Glomerular visceral epithelial cell (primary cell): ENCODE results near the gene GPRIN1.
A peak's percentile ranks its signal among the peaks of the same experiment; 100 is the strongest.
"Not testable (repeated sequence)": the region's sequence is repeated elsewhere in the genome, so short reads cannot be mapped to it uniquely, and the experiment has no call there.

Experiments used
- DNase-seq: peaks from one replicate; pipeline ENCODE4 v3.0.0-alpha.2; 2016; ENCODE audit errors: extremely low spot score

GPRIN1 gene

DNA sequence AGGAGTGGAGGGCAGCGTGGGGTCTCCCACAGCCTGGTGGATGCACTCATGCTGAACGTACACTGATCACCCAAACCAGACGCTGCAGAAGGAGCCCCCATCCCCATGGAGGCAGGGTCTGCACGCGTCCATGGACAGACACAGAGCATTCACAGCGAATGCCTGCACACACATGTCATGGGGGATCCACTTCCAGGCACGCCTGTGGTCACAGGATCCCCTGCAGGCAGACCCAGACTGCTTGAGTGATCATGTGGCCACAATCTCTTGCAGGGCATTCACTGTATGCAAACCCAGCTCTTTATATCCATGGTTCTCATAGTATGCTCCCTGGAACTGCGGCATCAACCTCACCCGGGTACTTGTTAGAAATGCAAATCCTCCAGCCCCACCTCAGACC, 15.0 kb upstream of the GPRIN1 start:
- DNase-seq: no peak

- DNase-seq: no peak
Measured at GRCh38 chr5:176624142-176624541, 14.2 kb upstream of the GPRIN1 start.

DNA sequence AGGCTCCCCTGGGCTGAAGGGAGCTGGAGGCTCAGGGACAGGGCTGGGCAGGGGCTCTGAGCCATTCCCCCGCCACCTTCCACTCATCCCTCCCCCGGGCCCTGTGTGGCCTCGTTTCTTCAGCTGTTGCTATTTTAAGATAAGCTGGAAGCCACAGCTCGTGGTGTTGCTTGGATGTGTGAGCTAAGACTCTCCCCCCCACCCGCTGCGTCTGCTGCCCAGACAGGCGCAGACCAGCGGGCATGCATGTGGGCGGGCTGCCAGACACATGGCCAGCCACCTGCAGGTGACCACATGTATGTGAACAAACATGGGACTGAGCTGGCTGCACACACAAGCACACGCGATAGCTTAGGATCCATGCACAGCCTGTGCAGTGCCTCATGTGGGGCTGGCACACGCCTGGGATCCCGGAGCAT, 11.7 kb upstream of the GPRIN1 start:
- DNase-seq: no peak

DNA sequence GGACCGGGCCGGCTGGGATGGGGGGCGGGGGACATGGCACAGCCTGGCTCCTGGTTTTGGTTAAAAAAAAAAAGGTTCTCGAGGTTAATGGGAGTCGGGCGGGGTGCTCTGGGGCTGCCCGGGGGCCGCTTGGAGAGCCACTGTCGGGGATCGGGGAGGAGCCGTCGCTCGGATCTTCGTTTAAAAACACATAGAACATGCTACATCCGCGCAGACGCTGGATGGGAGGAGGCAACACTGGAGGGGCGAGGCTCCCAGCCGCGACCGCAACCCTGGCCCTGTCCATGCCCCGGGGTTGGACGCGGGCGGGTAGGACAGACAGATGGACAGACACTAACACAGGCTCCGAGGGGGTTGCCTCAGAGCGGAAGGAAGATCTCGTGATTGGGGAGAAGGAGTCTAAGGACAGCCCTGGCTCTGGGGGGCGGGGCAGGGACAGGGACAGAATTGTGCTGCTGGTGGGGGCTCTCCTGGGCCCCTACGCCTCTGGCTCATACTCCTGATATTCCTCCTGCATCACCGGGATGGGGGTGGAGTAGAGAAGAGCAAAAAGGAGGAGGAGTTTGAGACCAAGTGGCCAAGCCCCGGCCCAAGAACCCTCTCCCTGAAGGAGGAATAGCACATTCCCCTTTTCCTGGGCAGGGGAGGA, 10.5 kb upstream of the GPRIN1 start:
- no peak for DNase-seq

DNA sequence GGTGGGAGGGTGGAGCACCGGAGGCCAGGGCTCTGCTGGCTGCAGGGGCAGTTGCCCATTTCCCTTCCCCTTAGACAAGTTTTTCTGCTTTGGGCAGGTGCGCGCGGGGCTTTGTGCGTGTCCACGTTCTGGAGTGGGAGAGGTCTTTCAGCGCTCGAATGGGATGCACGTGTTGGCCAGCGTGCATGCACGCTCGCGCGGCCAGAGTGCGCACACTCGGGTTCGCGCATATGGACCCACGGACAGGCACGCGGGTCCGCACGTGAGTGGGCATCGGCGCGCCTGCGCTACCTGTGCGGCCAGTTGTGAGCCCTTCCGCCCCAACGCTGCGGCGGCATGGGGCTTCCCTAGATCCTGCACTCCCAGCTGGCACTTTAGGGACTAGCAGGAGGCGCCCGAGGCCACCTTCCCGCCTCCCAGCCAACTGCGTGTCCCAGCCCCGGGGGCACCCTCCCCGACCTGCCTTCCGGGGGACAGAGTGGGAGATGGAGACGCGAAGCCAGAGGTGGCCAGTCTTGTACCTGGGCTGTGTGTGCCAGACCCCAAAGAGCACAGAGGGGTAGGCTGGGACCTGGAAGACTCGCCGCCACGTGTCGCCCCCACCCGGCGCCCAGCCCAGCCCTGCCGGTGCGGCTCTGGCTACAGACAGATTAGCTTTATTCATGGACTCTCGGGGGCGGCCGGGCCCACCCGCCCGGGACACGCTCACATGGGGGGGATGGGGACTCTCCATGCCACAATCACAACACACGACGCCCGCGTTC, 9.8 kb upstream of the GPRIN1 start:
- no peak for DNase-seq

DNA sequence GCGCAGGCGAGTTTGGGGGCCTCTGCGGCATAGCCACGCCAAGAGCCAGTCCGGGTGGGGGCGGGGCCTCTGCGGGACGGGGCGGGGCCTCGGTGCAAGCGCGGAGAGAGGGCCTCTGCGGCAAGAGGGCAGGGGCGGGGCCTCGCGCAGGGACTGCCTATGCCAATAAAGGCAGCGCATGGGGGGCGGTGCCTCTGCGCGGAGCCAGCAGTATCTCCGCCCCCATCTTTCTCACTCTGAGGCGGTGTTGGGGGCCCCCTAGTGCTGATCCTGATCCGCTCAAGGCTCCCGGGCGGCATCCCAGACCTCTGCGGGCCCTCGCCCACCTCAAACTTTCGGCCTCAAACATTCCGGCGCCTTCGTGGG, 9.2 kb upstream of the GPRIN1 start:
- peak; percentile 68 for DNase-seq

GRCh38 chr5:176618783-176619182, 8.8 kb upstream of the GPRIN1 start:
- DNase-seq: no peak

DNA sequence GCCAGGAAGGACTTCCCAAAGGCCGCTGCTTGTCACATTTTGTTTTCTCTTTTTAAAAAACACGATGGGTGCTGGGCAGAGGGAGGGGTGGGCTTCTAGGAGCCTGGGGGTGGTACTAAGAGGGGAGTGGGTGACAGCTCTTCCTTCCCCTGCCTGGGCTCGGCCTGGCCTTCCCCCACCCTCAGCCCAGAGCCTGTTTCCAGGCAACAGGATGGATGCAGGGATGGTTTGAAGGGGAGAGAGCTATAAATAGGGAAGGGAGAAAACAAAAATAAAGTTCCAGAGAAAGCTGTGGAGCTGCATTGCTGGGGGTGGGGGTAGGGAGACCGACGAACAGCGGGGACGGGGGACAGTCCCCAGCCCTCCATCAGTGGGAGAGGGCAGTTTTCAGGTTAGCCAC, 6.6 kb upstream of the GPRIN1 start:
- no peak for DNase-seq

GRCh38 chr5:176614805-176615478, 5.0 kb upstream of the GPRIN1 start:
- DNase-seq: peak; percentile 67

DNA sequence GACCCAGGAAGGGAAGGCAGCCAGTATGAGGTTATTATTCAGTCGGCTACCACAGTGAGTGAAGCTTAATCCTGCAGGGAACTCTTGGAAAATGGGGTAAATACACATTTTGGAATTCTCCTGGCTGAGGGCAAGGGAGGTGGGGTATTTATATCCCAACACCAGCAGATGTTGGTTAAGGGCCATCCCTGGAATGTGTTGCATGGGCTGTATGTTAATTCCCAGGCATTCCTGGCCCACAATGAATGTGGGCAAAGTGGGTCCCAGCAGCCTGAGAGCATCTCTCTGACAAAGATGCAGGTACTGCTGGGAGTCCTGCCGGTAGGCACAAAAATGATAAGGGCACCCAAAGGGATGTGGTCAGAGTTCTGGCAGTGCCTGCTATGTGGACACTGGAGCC, 2.9 kb upstream of the GPRIN1 start:
- DNase-seq: no peak

DNA sequence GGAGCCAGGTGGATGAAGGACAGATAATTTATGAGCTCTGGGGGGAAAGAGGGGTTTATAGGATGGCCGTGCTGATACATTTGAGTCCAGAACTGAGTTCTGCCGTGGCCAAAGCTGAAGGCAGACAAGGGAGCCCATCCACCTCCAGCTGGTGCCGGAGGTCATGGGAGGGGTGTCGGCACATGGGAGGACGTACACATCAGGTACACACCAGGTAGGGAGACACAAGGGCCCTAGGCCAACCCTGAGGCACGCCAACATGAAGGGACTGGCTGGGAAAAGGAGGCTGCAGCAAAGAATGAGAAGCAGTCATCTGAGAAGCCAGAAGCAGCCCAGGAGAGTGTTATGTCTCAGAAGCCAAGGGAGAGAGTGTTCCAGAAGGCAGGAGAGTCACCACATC, 2.1 kb upstream of the GPRIN1 start:
- DNase-seq: no peak

- DNase-seq: peak; percentile 84
Measured at GRCh38 chr5:176611435-176611834, 1.5 kb upstream of the GPRIN1 start.

DNA sequence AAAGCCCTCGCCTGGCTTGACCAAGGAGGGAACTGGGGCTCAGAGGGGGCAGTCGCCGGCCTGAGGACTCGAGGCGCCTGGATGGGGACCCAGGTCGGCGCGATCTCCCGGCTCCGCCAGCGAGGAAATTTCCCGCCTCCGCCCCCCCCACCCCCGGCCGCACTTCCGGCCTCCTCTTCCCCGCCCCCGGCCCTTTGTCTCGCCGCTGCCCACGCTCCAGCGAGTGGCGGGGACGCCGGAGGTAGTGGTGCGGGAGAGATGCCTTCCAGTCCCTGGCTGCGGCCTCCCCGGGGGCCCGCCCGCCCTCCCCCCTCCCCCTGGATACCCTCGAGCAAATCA, 448 bp upstream of the GPRIN1 start:
- peak; percentile 23 for DNase-seq

GRCh38 chr5:176608937-176609723, 826 bp downstream of the GPRIN1 start:
- DNase-seq: peak; percentile 71

DNA sequence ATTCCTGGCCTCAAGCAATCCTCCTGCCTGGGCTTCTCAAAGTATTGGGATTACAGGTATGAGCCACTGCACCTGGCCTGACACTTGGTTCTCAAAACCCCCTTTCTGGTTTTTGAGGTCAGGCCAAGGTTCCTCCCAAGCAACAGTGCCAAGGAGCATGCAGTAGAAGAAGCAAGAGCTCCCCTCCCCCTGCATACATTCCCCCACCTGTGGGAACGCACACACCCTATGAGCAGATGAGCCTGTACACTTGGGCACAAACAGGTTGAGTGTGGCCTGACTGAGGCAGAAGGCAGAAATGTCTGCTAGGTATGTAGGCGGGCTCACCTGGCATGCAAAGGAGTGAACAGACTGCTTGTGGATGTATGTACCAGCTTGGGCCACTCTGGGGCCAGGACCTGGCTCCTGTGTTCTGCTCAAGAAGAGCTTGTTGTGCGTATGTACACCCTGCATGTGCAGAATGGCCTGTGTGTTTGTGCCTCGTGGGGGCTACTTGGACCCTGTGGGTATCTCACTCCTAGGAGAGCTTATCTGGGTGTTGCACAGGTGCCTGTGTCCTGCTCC, 1.7 kb downstream of the GPRIN1 start:
- no peak for DNase-seq

DNA sequence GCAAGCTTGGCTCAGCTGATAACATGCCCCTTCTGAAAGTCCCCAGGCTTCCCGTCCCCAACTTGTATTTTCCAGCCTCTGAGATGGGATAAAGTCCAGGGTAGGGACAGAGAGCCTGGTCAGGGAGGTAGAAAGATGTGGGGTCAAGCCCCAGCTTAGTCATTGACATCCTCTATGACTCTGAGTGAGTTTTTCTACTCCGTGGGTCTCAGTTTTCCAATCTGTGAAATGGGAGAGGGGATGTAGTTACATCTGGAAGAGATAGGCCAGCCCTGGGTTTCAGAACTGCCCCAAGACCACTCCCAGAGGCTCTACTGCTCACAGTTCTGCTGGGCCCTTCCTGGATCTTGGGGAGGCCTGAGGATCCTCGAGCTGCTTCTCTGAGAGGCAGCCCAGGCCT, 3.1 kb downstream of the GPRIN1 start:
- DNase-seq: no peak

- DNase-seq: no peak
Measured at GRCh38 chr5:176606032-176606431, 3.9 kb downstream of the GPRIN1 start.

- no peak for DNase-seq
Measured at GRCh38 chr5:176603091-176603490, 6.9 kb downstream of the GPRIN1 start.

DNA sequence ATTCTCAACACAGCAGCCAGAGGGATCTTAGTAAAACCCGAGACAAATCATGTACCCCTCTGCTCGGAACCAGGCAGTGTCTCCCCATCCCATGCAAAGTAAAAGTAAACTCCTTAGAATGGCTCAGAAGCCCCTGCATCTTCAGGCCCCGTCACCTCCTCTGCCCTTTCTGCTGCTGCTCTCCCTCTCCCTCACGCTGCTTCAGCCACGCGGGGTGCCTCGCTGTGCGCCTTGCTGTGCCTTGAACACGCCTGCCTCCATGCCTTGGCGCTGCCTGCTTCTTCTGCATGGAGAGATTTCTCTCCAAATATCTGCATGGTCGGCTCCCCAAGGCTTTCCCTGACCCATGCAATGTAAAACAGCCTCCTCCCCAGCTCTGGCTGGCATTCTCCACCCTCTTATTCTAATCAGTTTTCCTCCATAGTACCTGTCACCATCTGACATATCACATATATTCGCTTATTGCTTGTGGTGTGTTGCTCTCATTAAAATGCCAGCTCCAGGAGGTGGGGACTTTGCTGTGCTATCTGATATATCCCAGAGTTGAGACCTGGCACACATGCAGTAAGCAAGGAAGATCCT, 8.0 kb downstream of the GPRIN1 start:
- no peak for DNase-seq

- DNase-seq: not testable (repeated sequence)
Measured at GRCh38 chr5:176599749-176600430, 10.1 kb downstream of the GPRIN1 start.
